HG02610 (cell line): ENCODE measurements around the gene BCL2L11.

Experiments used
- ATAC-seq: cut with Tn5 transposase; IDR thresholded peaks from one replicate; pipeline ENCODE4 v1.9.1; 2021; ENCODE audit warnings: mild to moderate bottlenecking, moderate library complexity; ENCODE audit not compliant: unreplicated experiment

The BCL2L11 gene

GRCh38 chr2:111167076-111167862 lies 46.6 kb downstream of the BCL2L11 start:
- ATAC-seq: no peak

DNA sequence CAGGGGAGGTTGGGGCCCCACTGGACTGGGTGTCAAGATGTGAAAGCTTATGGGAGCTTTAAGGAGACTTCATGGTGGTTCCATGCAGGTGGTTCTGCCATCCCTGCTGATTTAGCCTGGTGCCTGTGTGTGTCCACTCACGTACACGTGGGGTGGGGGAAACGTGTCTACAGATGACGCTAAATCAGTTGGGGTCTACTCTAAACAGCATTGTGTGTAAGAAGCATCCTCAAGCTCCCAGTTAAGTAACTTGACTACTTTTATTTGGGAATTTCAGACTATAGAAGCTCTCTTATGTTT lies 47.1 kb downstream of the BCL2L11 start:
- no peak for ATAC-seq

DNA sequence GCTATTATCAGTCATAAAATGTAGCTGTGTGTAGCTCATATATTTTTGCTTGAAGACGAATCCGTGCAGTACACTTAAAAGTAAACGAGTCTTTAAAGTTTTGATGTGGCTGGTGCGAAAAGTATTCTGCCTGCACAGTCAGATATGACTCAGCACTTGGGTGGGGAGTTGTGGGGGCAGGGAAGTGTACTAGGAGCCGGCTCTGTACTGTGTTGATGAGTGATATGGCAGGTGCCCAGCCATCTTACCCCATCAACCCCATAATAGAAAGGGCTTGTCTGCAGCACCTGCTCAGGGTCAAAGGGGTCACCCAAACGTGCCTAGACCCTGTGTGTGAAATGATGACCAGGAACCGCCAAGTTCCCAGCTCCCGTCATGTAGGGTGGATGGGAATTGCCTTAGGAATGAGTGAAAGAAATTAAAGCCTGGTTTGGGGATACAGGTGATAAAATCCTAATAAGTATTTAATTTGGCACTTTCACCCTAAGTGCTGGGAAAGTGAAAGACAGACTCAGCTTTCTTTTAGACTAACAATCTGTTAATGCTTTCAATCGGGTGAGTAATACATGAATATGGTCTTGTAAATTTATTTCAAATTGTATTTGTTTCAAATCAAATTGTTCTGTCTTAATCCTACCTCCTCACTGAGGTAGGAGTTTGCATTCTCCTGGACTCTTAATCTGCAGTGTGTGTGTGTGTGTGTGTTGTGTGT lies 48.0 kb downstream of the BCL2L11 start:
- peak; percentile 79 for ATAC-seq

- no peak for ATAC-seq
Measured at GRCh38 chr2:111169268-111169667, 48.6 kb downstream of the BCL2L11 start.

DNA sequence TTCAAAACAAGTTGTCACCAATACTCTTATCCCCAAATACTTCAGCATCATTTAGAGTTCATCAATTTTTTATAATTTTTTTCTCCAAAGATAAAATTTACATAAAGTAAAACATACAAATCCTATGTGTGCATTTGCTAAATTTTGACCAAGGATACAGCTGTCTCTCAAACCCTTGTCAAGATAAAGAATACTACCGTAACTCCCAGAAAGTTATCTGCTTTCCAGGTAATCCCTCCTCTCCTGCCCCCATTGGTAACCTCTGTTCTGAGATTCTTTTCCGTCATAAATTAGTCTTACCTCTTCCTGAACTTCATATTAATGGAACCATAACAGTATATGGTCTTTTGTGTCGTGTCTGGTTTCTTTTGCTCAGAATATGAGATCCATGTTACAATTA lies 49.2 kb downstream of the BCL2L11 start:
- ATAC-seq: no peak

DNA sequence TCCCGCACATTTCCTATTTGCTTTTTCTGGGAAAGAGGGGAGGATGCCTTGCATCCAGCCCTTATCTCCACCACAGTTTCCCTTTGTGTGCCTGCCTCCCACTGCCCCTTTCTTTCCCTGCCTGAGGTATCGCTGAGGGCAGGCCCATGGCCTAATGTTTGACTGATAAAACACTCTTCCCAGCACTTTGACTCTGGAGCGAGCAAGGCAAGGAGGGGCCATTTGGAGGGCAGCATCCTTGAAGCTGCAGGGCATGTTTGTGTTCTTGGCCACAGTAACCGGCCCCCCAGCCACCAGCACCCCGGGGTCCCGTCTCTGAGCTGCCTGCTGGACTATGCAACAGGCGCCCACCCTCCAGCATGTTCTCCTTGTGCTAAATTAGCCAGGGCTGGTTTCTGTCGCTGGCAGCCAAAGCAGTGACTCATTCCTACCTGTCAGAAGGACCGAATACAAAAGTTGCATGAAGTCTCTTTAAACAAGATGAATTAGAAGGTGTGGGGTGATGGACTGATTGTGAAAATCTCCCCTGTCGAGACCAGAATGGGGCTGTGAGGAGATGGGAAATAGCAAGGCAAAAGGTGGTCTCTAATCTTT lies 50.7 kb downstream of the BCL2L11 start:
- no peak for ATAC-seq

GRCh38 chr2:111172666-111173065 lies 52.0 kb downstream of the BCL2L11 start:
- no peak for ATAC-seq

- ATAC-seq: no peak
Measured at GRCh38 chr2:111173338-111173737, 52.6 kb downstream of the BCL2L11 start.

DNA sequence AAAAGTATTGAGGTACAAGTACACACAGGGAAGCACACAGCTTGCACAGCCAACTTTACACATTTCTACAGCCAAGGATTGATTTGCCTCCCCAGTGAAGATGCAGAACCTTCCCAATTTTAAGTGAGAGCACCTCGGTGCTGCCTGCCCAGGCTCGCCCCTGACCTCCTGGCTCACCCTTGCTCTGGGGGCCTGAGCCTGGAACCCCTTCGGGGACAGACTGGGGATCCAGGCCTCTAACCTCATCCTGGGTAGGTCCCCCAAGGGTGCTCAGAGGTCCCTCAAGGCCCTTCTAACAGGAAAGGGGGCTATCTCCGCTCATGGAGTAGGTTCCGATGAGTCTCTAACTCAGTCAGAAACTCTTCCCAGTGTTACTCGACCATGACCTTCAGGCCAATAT lies 53.1 kb downstream of the BCL2L11 start:
- ATAC-seq: no peak

DNA sequence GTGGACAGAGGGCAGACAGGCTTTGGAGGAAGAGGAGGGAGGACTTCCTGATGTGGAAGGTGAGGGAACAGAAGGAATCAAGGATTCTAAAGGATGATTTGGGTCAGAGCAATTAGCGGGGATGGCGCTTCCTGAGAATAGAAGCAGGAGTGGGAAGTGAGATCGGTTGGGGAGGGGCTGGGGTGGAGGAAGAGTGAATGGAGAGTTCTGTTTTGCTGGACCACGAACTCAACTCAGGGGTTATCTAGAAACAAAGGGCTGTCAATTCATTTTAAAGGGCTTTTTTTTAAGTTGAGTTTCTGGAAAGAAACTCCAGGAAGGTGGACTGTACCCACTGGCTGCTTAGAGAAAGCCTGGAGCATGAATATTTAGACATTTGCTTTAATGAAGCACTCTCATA lies 54.9 kb downstream of the BCL2L11 start:
- ATAC-seq: no peak

GRCh38 chr2:111176388-111176787 lies 55.7 kb downstream of the BCL2L11 start:
- no peak for ATAC-seq

DNA sequence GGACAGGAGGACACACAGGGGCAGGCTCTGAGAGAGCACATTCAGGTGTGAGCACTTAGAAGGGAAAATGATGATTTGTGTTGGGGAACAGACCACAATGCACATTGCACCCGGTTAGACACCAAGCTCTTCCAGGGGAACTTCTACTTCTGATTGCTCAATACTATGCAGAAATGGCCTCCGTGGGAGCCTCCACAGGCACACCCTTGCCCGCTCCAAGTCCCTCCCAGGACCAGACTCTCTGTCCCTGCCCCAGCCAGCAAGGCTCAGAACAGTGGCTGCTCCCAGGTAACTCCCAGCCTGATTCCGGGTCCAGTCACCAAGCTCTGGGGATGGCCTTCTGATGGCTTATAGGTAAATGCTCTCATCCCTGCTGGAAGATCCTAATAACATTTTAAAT lies 56.2 kb downstream of the BCL2L11 start:
- ATAC-seq: no peak

GRCh38 chr2:111178296-111178695 lies 57.6 kb downstream of the BCL2L11 start:
- no peak for ATAC-seq

GRCh38 chr2:111178730-111179405 lies 58.2 kb downstream of the BCL2L11 start:
- no peak for ATAC-seq

GRCh38 chr2:111182121-111182520 lies 61.4 kb downstream of the BCL2L11 start:
- ATAC-seq: no peak

DNA sequence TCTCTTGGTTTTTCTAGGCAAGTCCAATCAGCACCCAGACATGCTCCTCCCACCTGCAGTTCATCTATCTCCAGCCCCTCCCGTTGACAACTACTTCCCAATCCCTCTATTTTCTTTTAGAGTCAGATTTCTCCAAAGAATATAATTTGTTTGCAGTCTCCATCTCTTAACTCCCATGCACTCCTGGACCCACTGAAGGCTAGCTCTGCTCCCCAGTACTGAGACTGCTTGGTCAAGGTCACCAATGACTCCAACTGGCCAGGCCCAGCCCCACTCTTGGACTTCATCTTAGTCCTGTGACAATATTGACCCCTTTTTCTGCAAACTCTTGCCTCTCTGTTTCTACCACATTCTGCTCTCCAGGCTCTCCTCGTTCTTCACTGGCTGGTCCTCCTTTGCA lies 62.0 kb downstream of the BCL2L11 start:
- ATAC-seq: no peak

GRCh38 chr2:111184725-111185310 lies 64.1 kb downstream of the BCL2L11 start:
- ATAC-seq: no peak

DNA sequence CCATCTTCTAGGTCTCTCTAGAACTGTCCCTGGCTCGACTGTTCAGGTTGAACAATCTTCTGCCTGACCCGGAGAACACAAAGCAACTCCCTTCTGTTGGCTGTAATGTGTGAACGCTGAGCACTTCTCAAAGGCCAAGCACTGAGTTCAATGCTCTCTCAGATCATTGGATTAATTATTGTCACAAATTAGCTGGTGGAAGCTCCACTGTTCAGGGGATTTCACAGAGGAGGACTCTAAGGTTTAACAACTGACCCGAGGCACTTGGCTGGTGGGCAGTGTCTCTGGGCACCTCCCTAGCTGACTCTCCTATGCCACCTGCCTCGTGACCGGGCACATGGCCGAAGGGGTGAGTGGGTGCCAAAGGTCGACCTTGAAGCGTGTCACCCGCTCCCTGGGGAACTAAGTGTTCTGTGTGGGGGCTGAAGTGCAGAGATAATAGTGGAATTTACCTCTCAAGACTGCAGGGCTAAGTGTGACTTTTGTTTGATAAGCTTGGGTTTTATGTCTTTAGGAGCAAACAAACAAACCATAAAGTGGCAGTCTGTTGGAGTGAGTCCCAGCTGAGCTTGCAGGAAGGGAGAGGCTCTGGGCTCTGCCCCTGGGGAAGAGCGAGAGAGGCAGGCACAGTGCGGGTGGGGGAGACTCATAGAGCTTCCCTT lies 64.8 kb downstream of the BCL2L11 start:
- ATAC-seq: no peak

- no peak for ATAC-seq
Measured at GRCh38 chr2:111186121-111186715, 65.5 kb downstream of the BCL2L11 start.

DNA sequence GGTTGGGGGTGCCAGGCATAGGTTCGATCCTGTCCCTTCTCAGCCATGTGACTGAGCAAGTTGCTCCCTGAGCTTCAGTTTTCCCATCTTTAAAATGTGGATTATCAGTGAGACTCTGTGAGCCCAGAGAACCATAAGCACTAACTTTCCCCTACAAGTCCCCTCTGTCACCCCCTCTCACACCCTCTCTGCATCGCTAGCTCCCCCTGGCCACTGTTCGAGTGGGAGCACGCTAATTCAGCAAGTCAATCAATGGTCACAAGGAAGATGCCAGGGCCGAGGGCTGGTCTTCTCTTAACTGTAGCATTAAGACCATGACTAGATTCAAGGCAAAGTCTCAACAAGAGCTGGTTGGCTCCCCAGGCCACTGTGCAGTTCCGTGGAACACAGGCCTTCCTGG lies 66.2 kb downstream of the BCL2L11 start:
- ATAC-seq: no peak
